DOHH2 (cell line): Measurements from ENCODE around the gene AKAP13.

Experiments used
- H3F3A ChIP-seq: fragments of 200-600 bp; sonication (generic), shearing (Covaris generic); 2 replicates; pipeline ENCODE4 v1.6.0; 2016; ENCODE audit warnings: antibody characterized with exemption, mild to moderate bottlenecking; ENCODE audit not compliant: control insufficient read depth, insufficient read depth
- H3K27ac ChIP-seq: fragments of 200-600 bp; sonication (generic); 2 replicates; pipeline ENCODE4 v1.5.1; 2014; ENCODE audit warnings: low read depth, mild to moderate bottlenecking, low read length, moderate library complexity
- H3K27me3 ChIP-seq: fragments of 200-600 bp; sonication (generic); 2 replicates; pipeline ENCODE4 v1.6.1; 2014; ENCODE audit warnings: mild to moderate bottlenecking, low read length, mixed read lengths; ENCODE audit not compliant: control insufficient read depth
- H3K36me3 ChIP-seq: fragments of 200-600 bp; sonication (generic); 2 replicates; pipeline ENCODE4 v1.6.1; 2014; ENCODE audit warnings: mild to moderate bottlenecking, low read length, moderate library complexity, mixed read lengths; ENCODE audit not compliant: control insufficient read depth
- H3K4me1 ChIP-seq: fragments of 200-600 bp; sonication (generic); 2 replicates; pipeline ENCODE4 v1.6.1; 2014; ENCODE audit warnings: mild to moderate bottlenecking, low read length, mixed read lengths; ENCODE audit not compliant: control insufficient read depth
- H3K4me2 ChIP-seq: fragments of 200-600 bp; sonication (generic); 2 replicates; pipeline ENCODE4 v1.6.0; 2014; ENCODE audit warnings: mild to moderate bottlenecking, low read length, moderate library complexity
- H3K4me3 ChIP-seq: fragments of 200-600 bp; sonication (generic); 2 replicates; pipeline ENCODE4 v1.5.1; 2014; ENCODE audit warnings: mild to moderate bottlenecking, low read length, mixed read lengths
- H3K79me2 ChIP-seq: fragments of 200-600 bp; sonication (generic); 2 replicates; pipeline ENCODE4 v1.6.1; 2014; ENCODE audit warnings: mild to moderate bottlenecking, low read length, mixed read lengths; ENCODE audit not compliant: control insufficient read depth
- H3K9me2 ChIP-seq: fragments of 200-600 bp; sonication (generic); replicated peaks from 2 replicates; pipeline ENCODE4 v1.6.1; 2014; ENCODE audit warnings: mild to moderate bottlenecking, low read length, mixed read lengths; ENCODE audit not compliant: control insufficient read depth
- H3K9me3 ChIP-seq: fragments of 200-600 bp; sonication (generic); 2 replicates; pipeline ENCODE4 v1.6.1; 2014; ENCODE audit warnings: antibody characterized with exemption, low read length, mixed read lengths; ENCODE audit not compliant: control insufficient read depth, insufficient read depth
- H4K20me1 ChIP-seq: fragments of 200-600 bp; sonication (generic); 2 replicates; pipeline ENCODE4 v1.6.0; 2014; ENCODE audit warnings: low read depth, mild to moderate bottlenecking, antibody characterized with exemption, low read length, moderate library complexity; ENCODE audit not compliant: control insufficient read depth, insufficient read depth
- CTCF ChIP-seq: fragments of 200-600 bp; sonication (generic); IDR thresholded peaks from one replicate; pipeline ENCODE4 v1.5.1; 2014; ENCODE audit warnings: antibody characterized with exemption, mild to moderate bottlenecking, low read depth, low read length; ENCODE audit not compliant: poor library complexity, severe bottlenecking
- EZH2phosphoT487 ChIP-seq: fragments of 200-600 bp; sonication (generic); IDR thresholded peaks from 2 replicates; pipeline ENCODE4 v1.6.1; 2017; ENCODE audit warnings: borderline replicate concordance, mild to moderate bottlenecking, antibody characterized with exemption, low read length, moderate library complexity, mixed read lengths

AKAP13 gene

GRCh38 chr15:85782064-85782463, 401.7 kb downstream of the AKAP13 start:
- Histone ChIP-seq H4K20me1 (0 out of 2 replicates have a peak, but pooled peaks cover 4% of the 10 kb centered on the region), H3K27ac (no peak overlapping the region), H3K4me2 (no peak overlapping the region), H3K4me3 (no peak overlapping the region), H3K4me1 (peaks cover 5% of the 10 kb centered on the region; the same call in 1 of the 2 replicates), H3K79me2 (no peaks in the 10 kb centered on the region), H3K27me3 (no peaks in the 10 kb centered on the region), H3K9me2 (no peaks in the 10 kb centered on the region), H3F3A (no peaks in the 10 kb centered on the region), H3K36me3 (no peaks in the 10 kb centered on the region), H3K9me3 (no peaks in the 10 kb centered on the region)
- TF ChIP-seq EZH2phosphoT487: no peak
- no peak for TF ChIP-seq CTCF

- Histone ChIP-seq H3K9me3 (no peaks in the 10 kb centered on the region), H4K20me1 (0 out of 2 replicates have a peak, but pooled peaks cover 4% of the 10 kb centered on the region), H3K79me2 (no peaks in the 10 kb centered on the region), H3K4me2 (no peak overlapping the region), H3K9me2 (no peaks in the 10 kb centered on the region), H3K4me3 (no peak overlapping the region), H3K27ac (no peak overlapping the region), H3K27me3 (no peaks in the 10 kb centered on the region), H3K36me3 (no peaks in the 10 kb centered on the region), H3K4me1 (peaks cover 5% of the 10 kb centered on the region; the same call in 1 of the 2 replicates), H3F3A (no peaks in the 10 kb centered on the region)
- TF ChIP-seq EZH2phosphoT487: no peak
- no peak for TF ChIP-seq CTCF
Observed at GRCh38 chr15:85785887-85786780, 405.7 kb downstream of the AKAP13 start.

DNA sequence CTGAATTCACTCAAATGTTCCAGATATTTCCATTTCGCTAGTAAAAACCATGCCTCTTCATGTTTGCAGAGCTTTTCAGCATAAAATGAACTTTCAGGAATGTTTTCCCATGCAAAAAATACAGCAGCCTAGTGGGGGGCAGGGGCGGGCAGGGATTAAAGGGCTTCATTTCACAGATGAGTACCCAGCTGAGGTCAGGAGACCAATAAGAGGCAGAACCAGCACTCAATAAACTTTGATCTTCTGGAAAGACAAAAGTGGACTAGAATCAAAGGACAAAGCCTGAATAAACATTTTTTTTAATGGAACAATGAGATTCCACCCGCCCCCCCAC, 406.3 kb downstream of the AKAP13 start:
- Histone ChIP-seq H3K27me3 (no peaks in the 10 kb centered on the region), H3K9me3 (no peaks in the 10 kb centered on the region), H3K4me1 (peaks cover 5% of the 10 kb centered on the region; the same call in 1 of the 2 replicates), H4K20me1 (0 out of 2 replicates have a peak, but pooled peaks cover 4% of the 10 kb centered on the region), H3K4me3 (no peak overlapping the region), H3K27ac (no peak overlapping the region), H3K79me2 (no peaks in the 10 kb centered on the region), H3K36me3 (no peaks in the 10 kb centered on the region), H3K9me2 (no peaks in the 10 kb centered on the region), H3K4me2 (no peak overlapping the region), H3F3A (no peaks in the 10 kb centered on the region)
- TF ChIP-seq CTCF (no peak), EZH2phosphoT487 (no peak)
